HS-27A (cell line): ENCODE results near the gene CSF2RB.

Source experiments
- DNase-seq: peaks from one replicate; pipeline ENCODE4 v3.0.0-alpha.2; 2012; ENCODE audit warnings: low read depth, missing footprints

CSF2RB gene

DNA sequence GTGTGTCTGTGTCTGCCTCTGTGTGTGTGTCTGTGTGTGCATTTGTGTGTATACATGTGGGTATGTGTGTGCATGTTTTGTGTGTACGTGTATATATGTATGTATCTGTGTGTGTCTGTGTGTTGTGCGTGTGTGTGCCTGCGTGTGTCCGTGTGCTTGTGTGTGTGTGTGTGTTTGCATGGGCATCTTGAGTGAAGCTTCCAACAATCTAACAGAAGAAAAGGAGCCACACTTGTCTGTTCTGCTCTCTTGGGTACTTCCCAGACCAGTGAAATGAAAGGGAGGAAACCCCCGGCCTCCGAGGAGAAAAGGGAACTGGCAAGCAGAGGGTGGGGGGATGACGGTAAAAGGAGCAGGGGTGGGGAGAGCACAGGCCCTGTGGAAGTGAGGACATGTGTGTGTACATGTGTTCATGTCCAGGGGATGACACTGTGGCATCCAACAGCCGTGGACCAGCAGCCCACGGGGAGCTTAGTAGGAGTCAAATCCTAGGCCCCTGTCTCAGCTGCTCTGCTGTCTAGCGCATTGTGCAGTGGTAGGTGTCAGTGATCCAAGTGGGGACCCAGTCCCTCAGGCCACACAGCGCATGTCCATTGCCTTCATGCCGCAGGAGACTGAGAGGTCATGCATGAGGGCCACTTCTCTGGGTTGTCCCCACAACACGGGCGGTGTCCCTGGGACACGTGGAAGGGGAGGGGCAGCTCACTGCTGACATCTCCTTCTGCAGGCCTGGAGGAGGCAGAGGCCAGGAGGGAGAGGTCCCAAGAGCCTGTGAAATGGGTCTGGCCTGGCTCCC is 8.1 kb downstream of the CSF2RB start:
- DNase-seq: no peak

DNA sequence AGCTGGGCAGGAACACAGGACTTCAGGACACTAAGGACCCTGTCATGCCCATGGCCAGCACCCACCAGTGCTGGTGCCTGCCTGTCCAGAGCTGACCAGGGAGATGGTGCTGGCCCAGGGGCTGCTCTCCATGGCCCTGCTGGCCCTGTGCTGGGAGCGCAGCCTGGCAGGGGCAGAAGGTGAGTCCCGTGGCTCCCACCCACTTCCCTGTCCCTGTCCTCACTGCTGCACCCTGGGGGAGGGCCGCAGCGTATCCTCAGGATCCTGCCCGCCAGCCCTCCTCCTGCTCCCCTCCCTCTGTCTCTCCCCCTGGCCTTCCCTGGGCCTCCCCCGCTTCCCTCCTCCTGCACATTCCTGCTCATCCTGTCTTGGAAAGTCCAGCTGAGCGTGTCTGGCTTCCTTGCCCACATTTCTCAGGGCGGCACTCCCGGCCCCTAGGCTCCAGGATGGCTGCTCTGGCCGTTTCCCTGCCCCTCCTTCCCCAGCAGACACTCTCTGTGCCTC is 8.7 kb downstream of the CSF2RB start:
- DNase-seq: no peak

DNA sequence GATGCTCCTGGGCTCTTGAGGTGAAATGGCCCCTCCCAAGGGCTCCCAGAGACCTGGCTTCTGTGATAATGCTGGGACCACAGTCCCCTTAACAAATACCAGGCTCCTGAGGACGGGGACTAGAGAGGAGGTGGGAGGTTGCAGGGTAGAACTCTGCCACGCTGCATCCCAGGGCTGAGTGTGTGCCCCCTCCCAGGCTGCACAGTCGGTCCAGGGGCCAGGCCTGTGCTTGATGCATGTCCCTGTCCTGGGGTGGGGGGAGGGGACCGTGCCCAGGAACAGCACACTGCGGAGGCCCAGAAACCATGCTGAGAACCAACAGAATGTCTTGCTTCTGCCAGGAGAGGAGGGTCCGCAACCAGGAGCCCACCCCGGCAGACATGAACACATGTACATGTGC is 9.3 kb downstream of the CSF2RB start:
- DNase-seq: no peak

DNA sequence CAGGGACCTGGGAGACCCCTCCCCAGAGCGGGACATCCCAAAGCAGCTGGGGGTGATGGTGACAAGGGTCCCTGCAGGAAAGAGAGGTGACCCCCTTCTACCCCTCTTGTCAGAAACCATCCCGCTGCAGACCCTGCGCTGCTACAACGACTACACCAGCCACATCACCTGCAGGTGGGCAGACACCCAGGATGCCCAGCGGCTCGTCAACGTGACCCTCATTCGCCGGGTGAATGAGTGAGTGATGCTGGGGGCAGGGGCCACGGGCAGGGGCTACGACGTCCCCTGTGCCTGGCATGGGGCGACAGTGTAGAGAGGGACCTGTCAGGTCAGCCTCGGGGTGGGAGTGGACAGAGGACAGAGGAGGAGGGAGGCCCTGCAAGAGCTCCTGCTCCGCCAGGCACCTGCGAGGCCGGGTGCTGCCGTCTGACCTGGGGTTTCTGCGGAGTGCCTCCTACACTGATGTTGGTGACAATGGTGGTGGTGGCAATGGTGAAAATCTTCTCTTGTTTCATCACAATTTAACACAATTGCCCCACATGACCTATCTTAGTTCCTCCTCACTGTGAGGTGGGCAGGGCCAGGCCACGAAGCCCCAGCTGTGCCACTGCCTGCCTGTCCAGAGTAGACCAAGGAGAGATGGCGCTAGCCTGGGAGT is 9.8 kb downstream of the CSF2RB start:
- no peak for DNase-seq

DNA sequence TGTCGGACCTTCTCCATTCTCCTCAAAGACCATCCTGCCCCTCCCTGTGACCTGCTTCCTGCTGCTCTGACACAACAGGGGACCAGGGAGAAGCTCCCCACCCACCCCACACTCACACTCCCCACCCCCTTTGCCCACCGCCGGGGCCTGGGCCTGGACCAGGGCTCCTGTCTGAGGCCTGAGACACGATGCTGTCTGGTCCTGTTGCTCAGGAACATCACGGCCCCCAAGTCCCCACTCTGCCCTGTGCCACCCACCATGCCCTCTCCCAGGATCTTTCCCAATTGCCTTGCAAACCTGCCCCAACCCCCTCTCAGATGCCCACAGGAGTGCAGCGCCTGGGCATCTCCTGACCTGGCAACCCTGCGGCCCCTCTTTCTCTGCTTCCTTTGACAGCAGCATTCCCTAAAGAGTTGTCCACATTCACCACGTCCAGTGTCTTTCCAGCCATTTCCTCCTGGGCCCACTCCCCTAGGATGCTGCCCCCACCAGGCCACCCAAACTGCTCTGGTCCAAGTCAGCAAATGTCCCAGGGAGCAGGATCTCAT is 10.8 kb downstream of the CSF2RB start:
- DNase-seq: no peak

DNA sequence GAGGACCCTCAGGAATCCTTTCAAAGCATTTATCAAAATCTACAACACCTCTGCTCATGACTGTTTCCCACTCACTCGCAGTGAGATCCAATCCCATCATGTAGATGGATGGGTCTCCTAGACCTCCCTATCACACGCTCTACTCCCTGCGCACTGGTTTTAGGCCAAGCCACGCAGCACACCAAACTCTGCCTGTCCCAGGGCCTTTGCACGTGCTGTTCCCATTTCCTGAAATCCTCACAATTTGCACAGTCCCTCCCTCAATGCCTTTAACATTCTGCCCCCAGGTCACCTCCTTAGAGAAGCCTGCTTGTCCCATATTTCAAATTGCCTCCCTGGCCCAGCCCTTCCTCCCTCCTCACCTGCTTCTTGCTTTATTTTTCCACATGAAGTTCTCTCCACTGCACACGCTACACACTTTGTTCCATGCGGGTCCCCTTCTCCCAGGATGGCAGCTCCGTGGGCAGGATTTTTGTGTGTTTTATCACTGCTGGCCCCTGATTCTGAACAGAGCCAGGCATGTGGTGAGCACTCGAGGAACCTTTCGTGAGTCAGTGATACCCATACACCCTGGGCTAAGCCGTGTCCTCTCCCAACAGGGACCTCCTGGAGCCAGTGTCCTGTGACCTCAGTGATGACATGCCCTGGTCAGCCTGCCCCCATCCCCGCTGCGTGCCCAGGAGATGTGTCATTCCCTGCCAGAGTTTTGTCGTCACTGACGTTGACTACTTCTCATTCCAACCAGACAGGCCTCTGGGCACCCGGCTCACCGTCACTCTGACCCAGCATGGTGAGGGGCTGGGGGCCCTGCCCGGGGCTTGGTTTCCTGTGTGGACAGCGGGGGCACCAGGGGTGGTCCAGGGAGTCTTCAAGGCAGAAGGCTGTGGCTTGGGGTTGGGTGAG is 12.2 kb downstream of the CSF2RB start:
- DNase-seq: peak; percentile 59

DNA sequence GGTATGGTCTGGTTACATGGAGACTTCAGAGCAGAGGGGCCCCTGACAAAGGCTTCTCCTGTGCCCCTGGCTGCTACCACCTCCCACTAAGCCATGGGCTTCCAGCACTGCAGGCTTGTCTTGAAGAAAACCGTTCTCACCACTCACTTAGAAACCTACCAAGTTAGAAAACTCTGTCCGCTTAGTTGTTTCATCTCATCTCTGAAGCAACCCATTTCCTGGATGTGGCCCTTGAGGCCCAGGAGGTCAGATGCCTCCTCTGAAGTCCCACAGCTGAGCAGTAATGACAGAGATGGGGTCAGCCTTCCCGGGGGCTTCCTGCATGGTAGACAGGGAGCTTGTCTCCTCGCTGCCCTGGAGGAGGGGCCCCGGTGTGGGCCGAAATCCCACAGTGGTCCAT is 12.9 kb downstream of the CSF2RB start:
- no peak for DNase-seq

DNA sequence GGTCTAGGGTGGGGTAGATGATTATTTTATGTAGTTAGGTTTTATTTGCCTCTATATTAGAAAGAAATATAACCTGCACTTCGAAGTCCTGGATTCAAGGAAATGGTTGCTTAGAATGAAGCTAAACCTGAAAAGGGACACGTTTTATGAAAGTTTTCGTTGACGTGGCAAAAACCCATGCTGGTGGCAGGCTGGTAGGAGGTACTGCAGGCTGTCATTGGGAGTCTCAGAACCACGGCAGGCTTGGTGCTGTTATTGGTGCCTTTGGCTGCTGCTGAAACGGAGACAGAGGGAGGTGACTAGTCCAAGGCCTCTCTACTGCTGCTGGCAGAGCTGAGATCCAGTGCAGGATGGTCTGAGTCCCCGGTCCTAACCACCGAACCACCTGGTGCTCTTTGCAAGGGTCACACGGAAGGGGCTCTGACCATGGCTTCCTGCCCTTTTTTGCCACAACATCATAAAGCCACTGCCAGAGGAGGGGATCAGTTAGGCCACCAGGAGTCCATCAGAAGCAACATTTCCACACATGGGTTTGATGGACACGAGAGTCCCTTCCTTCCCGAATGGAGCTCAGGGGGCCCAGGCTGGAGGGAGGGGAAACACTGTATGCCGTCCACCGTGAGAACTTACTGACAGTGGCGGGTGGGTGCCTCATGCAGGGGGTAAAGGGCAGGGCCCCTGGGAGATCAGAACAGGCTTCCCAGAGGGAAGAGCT is 13.4 kb downstream of the CSF2RB start:
- DNase-seq: no peak

DNA sequence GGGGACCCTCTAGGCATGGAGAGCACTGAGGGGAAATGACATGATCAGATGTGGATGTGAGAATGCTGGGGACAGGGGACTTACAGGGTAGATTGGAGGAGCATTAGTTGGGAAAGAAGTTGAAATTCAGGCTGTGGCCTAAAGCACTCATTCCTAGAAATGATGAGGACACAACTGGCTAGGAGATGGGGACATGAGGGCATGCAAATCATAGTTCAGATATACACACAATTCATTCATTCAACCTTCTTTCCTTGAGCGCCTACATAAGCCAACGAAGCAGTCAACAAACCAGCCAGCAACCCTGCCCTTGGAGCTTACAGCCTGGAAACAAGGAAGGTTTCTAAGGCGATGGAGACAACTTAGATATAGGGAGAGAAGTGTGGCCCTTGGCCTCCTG is 14.2 kb downstream of the CSF2RB start:
- no peak for DNase-seq

DNA sequence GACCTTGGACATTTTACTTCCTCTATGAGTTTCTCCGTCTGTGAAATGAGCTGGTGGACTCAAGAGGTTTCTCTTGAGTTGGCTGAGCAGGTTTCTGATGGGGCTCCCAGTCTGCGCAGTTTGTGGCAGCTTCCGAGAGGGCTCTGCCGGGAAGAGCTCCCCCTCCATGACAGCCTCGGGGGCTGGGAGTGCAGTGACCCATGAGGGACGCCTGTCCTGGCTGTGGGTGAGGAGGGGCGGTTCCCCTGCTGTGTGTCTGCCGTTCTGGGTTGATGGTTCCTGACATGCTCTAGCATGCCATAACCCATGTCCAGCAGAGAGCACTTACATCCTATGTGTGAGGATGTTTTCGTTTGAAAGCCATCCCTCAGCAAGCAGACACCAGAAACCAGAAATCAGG is 14.8 kb downstream of the CSF2RB start:
- no peak for DNase-seq

DNA sequence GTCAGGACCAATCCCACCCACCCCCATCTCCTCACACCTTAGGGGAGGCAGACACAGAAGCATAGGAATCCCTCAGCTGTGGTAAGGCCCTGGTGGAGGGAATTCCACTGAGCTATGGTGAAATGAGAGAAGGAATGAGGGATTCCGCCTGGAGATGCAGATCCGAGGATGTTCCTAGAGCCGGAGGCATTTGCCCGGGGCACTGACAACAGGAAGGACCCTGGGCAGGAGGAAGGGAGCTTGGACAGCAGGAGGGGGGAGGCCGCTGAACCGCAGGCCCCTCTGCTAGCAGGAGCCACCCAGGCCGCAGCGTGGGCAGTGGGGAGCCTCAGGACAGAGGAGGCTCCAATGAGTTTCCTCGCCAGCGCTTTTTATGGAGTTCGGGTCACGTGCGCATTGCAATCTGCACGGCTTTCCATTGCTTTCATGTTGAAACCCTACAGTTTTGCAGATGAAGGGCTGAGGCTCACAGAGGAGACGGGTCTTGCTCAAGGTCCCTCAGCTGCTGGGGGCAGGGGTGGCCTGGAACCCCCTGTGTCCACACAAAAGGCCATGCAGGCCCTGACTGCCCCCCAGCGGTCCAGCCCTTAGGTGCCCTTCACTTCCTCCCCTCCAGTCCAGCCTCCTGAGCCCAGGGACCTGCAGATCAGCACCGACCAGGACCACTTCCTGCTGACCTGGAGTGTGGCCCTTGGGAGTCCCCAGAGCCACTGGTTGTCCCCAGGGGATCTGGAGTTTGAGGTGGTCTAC is 15.5 kb downstream of the CSF2RB start:
- DNase-seq: no peak

DNA sequence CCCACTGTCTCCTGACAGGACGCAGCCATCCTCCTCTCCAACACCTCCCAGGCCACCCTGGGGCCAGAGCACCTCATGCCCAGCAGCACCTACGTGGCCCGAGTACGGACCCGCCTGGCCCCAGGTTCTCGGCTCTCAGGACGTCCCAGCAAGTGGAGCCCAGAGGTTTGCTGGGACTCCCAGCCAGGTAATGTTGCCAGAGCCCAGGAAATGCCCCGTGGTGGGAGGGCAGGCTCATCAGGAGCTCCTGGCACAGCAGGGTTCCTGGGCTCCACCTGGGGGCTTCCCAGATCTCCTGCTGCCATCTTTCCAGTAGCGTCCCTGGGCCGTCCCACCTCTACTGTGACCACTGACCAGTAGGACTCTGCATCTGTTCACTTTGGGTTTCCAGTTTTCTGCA is 16.2 kb downstream of the CSF2RB start:
- DNase-seq: no peak

DNA sequence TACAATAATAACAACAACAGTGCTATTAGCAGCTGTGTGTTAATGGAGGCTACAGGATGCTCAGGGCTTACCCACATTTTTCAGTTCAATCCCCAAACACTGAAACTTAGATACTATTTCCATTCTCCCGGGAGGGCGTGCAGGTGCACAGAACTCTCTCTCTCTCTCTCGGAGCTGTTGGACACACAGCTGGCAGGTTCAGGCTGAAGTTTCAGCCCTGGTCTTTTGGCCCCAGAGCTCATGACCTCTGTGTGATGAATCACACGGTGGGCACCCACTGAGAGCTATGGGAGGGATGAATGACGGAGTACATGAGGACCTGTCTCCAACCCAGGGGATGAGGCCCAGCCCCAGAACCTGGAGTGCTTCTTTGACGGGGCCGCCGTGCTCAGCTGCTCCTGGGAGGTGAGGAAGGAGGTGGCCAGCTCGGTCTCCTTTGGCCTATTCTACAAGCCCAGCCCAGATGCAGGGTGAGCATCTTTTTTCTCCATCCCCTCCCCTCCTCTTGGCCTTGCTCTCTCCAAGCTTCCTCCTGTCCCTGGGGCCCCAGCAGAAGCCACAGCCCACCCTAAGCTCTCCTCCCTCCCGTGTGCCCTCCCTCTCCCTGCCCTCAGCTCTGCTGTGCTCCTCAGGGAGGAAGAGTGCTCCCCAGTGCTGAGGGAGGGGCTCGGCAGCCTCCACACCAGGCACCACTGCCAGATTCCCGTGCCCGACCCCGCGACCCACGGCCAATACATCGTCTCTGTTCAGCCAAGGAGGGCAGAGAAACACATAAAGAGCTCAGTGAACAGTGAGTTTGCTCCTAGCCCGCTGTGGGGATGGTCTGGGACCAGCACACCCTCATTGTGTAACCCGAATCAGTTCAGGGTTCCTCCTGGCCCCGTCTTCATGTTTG is 16.9 kb downstream of the CSF2RB start:
- DNase-seq: no peak

DNA sequence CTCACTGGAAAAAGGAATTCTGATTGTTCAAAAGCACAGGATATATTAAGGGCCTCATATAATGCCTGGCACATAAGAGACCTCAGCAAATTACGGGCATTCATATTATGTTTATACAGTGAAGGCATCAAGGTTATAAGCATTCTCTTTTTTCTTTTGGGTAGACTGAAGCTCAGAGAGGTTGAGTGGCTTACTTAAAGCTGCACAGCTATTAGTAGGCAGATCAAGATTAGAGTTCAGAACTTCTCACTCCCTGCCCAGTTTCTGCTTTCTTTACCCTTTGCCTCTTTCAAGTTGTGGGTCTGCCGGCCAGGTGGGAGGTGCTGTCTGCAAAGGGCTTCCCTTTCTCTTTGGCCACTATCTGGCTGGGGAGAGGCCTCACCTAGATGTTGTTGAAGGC is 18.0 kb downstream of the CSF2RB start:
- no peak for DNase-seq

DNA sequence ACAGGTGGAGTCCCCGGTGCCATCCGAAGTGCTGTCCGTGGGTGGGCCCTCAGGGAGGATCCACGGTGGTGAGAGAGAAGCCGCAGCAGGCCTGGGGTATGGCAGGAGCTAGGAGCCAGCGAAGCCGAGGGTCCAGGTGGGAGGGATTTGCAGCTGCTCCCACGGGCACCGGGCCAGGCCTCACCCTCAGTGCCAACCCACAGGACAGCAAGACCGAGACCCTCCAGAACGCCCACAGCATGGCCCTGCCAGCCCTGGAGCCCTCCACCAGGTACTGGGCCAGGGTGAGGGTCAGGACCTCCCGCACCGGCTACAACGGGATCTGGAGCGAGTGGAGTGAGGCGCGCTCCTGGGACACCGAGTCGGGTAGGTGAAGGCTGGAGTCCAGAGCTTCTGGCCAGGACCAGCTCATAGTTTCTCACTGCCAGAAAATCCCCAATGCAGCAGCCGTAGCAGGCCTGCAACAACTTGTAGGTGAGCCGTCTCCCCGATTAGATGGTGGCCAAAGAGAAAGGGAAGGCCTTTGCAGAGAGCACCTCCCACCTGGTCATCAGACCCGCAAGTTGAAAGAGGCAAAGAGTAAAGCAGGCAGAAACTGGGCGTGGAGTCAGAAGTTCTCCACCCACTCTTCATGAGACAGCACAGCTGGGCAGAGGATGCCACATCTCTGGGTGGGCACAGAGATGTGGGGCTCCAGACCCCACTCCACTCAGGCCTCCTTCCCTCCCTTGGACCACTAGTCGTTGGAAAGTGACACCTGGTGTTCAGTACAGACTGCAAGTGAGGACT is 20.4 kb downstream of the CSF2RB start:
- no peak for DNase-seq

DNA sequence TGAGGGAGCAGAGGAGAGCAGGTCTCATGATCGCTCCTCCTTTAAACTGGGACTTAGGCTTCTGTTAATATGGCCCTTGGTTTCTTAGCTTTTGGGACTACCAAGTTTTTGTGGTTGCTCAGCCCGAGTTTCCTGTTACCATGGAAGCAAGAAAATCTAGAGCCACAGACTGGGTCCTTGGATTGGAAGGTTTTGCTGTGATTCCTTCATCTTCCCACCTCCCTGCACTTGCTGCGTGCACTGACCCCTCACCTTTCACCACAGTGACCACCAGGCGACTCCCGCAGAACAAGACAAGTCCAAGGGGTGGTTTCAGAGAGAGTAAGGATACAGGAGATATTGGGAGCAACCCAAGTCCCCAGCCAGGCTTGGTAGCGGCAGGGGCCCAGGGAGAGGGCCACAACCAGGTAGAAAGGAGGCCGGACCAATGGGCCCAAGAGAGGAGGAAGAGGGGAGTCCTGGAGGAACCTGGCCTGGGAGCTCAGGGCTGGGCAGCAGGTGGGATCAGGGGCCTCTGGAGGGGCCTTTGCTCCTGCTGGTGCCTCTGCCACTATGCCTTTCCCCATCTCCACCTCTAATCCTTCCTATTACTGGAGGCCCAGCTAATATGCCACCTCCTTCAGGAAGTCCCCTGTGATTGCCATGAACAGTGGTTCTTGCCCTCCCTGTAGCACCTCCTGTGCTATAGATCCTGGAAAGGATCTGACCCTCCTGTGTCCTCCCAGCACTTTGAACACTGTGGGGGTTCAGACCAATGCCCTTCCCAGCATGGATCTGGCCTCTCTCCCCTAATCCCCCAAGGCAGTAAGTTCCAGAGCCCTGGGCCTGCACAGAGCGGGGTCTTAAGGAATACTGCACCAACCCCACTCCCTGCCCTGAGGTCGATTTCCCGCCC is 21.2 kb downstream of the CSF2RB start:
- DNase-seq: no peak

DNA sequence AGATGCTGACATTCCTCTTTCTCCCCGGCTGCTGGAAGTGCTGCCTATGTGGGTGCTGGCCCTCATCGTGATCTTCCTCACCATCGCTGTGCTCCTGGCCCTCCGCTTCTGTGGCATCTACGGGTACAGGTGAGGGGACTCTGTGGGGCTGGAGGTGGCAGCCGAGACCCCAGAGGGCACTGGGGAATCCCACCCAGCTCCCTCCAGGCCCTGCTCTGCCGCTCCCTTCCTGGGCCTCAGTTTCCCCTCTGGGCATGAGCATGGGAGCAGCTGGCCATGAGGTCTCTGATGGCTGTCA is 21.8 kb downstream of the CSF2RB start:
- DNase-seq: no peak

DNA sequence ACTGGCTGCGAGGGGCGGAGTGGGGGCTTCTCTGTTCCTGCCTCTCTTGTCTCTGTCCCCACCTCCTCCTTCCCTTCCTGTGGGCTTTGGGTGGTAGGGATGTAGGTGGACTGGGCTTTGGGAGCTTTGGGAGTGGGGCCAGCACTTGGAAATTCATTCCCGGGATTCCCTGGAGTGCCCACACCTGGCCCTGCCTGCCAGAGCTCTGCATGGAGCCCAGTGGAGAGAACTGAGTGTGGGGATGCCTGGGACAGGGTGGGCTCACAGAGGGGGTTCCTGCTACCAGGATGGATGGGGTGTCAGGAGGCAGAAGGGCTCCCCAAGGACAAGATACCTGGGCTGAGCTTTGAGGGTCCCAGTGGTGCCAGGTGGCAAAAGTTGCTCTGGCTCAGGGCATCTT is 22.3 kb downstream of the CSF2RB start:
- DNase-seq: no peak
